Retinal pigment epithelial cell (primary cell): ENCODE data around the gene RIT1.
"Not testable (repeated sequence)": the region's sequence is repeated elsewhere in the genome, so short reads cannot be mapped to it uniquely, and the experiment has no call there.

Experiments used
- DNase-seq: peaks from one replicate; pipeline ENCODE4 v3.0.0-alpha.2; 2010; ENCODE audit warnings: low read depth
- H3K4me3 ChIP-seq: 2 replicates; pipeline ENCODE4 v1.5.1; 2011; ENCODE audit warnings: mild to moderate bottlenecking, low read length, control low read depth, moderate library complexity
- TF ChIP-seq, protein P1 (sequence below): conservative IDR thresholded peaks from 2 replicates; pipeline ENCODE4 v1.5.1; 2011; ENCODE audit warnings: low read depth, low read length, control low read depth, inconsistent platforms

The RIT1 gene

GRCh38 chr1:155932487-155932886, 21.3 kb upstream of the RIT1 start:
- H3K4me3 ChIP-seq = peak overlapping the region; percentile 93
- DNase-seq = no peak
- TF ChIP-seq, protein P1, sequence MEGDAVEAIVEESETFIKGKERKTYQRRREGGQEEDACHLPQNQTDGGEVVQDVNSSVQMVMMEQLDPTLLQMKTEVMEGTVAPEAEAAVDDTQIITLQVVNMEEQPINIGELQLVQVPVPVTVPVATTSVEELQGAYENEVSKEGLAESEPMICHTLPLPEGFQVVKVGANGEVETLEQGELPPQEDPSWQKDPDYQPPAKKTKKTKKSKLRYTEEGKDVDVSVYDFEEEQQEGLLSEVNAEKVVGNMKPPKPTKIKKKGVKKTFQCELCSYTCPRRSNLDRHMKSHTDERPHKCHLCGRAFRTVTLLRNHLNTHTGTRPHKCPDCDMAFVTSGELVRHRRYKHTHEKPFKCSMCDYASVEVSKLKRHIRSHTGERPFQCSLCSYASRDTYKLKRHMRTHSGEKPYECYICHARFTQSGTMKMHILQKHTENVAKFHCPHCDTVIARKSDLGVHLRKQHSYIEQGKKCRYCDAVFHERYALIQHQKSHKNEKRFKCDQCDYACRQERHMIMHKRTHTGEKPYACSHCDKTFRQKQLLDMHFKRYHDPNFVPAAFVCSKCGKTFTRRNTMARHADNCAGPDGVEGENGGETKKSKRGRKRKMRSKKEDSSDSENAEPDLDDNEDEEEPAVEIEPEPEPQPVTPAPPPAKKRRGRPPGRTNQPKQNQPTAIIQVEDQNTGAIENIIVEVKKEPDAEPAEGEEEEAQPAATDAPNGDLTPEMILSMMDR = no peak

GRCh38 chr1:155932081-155932480, 20.9 kb upstream of the RIT1 start:
- H3K4me3 ChIP-seq = peak overlapping the region; percentile 13
- TF ChIP-seq, protein P1 = no peak
- DNase-seq = no peak

DNA sequence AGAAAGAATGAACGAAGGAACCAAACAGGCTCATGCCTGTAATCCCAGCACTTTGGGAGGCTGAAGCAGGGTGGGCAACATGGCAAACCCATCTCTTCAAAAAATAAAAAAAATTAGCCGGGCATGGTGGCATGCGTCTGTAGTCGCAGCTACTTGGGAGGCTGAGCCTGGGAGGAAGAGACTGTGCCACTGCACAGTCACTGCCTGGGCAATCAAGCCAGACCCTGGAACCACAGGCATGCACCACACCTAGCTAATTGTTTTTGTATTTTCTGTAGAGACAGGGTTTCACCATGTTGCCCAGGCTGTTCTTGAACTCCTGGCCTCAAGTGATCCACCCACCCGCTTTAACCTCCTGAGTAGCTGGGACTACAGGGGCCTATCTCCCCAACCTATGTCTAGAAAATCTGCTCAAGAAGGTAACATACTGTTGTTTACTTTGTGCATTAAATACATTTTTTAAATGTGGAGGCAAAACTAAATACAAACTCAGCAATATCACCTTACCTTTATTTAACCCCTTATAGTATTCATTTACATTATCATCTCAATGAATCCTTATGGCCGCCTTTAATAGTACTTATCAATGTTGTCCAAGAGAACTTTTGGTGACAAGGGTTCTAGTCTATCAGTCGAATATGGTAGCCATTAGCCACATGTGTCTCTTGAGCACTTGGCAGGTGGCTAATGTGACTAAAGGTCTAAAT, 20.3 kb upstream of the RIT1 start:
- peak overlapping the region; percentile 13 for H3K4me3 ChIP-seq
- no peak for DNase-seq
- TF ChIP-seq, protein P1 = no peak

DNA sequence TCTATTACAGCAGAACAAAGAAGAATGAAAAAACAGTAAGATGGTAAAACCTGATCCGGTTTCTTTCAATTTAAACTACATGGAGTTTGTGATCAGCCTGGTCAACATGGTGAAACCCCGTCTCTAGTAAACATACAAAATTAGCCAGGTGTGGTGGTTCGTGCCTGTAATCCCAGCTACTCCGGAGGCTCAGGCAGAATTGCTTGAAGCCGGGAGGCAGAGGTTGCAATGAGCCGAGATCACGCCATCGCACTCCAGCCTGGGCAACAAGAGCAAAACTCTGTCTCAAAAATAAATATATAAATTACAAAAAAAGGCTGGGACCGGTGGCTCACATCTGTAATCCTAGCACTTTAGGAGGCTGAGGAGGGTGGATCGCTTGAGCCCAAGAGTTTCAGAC, 19.6 kb upstream of the RIT1 start:
- DNase-seq = not testable (repeated sequence)
- peak overlapping the region; percentile 3 for H3K4me3 ChIP-seq

GRCh38 chr1:155929057-155929456, 17.9 kb upstream of the RIT1 start:
- no peak overlapping the region for H3K4me3 ChIP-seq
- DNase-seq = no peak
- TF ChIP-seq, protein P1 = no peak

DNA sequence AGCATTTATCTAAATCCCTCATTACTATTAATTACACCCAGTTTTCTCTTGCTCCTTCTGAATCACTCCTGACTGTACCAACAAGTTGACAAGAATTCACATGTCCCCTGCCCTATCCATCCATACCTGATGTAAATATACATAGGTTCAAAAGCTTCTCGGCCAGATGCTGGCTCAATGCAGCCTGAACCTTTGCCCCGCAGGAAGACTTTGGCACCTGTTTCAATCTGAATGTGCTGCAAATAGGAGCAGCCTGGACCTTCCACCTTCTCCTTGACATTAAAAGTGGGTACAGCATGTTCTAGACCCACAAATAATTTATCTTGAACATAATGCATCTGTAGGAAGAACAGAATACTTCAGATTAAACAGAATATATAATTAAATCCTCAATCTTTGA, 14.4 kb upstream of the RIT1 start:
- no peak overlapping the region for H3K4me3 ChIP-seq
- no peak for DNase-seq
- TF ChIP-seq, protein P1 = no peak

DNA sequence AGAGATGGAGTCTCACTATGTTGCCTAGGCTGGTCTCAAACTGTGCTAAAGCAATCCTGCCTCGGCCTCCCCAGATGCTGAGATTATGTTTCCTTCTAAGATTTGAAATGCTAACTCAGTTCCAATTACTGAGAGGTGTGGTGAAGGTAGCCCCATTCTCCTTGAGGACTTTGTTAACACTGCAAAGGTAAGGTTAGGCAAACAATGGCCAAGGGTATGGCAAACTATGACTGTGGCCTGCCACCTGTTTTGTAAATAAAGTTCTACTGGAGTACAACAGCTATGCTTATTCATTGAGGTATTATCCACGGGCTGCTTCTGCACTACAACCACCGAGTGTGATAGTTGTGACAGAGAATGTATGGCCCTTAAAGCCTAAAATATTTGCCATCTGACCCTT, 9.6 kb upstream of the RIT1 start:
- DNase-seq = no peak
- H3K4me3 ChIP-seq = no peak overlapping the region
- TF ChIP-seq, protein P1 = no peak

- TF ChIP-seq, protein P1 = no peak
- H3K4me3 ChIP-seq = no peak overlapping the region
- no peak for DNase-seq
Observed at GRCh38 chr1:155919801-155920200, 8.7 kb upstream of the RIT1 start.
